ENCODE measurements around the gene SAMD11.

- TF ChIP-seq CTCF (conservative IDR thresholded peaks at IDR 0.05; ENCODE audit: low read length) = no peak
- TF ChIP-seq EZH2phosphoT487 (IDR thresholded peaks at IDR 0.05; ENCODE audit: borderline replicate concordance) = no peak
These were observed 12.9 kb downstream of the SAMD11 start for GRCh38 chr1:936348-937264.
